GM11168 (cell line): ENCODE data around the gene SORCS2.

Experiments used
- in situ Hi-C: fragments of 300-500 bp; cut with MboI; formaldehyde crosslinking; loops from one replicate; pipeline ENCODE4 v1.12.0; 2022; ENCODE audit warnings: low sequenced_read_pairs; ENCODE audit not compliant: unreplicated experiment

Gene SORCS2

DNA sequence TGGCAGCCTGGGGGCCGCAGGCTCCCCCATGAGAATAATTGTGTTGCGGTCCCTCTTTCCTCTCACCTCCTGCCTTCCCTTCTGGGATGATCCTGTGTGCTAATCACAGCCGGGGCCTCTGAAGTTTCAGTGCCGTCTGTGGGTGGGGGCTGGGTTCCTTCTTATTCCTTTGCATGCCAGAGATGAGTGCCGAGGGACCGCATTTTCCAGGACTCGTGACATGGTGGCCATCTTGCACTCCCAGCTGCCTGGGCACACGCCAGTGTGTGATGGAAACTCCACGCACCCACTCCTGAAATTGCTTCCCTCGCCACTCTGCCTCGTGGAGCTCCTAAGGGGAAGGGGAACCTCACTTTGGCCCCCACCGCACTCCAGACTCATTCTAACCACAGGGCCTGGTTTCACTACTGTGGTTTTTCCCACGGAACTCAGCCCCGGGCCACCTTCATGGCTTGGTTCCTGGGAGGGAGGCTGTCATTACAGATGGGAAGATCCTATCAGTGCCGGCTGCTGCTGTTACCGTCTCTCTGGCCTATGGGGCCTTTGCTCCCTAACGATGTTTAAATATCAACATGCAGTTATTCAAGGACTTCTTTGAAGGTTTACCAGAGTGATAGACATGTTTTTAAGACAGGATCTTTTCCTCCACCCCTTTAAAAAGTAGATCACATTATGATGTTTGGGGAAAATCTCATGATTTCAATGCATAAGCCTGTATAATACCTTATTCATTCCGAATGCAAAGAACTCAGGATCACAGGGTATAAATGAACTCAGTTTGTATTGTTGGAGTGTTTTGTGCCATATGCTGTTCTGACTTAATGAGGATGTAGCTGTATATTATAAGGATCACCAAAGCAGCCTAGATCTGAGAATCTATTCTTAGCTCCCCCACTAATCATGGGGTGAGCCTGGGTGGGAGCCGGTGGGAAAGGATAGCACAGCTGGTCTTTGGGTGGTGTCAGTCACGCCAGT, 89.6 kb downstream of the SORCS2 start:
- in situ Hi-C loops: no loop called here

- in situ Hi-C loops: no loop called here
Observed at GRCh38 chr4:7282786-7283440, 90.6 kb downstream of the SORCS2 start.

- in situ Hi-C loops: no loop called here
Observed at GRCh38 chr4:7285244-7286094, 93.1 kb downstream of the SORCS2 start.

DNA sequence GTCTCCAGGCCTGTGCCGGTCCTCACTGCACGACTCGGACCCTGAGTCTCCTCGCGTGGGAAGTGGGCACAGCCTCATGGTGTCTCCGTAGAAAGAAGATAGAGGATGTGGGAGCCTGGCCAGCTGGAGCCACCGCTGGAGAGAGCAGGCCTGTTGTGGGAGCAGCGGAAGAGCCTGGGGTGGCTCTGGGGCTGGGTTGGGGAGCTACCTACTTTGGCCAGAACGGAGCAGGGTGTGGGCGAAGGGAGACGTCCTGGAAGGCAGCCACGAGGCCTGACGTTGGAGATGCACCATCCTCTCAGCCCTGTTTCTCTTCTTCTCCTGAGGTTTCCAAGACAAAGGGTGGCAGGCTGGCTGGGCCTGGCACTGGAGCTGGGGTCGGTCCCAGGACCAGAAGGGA, 93.8 kb downstream of the SORCS2 start:
- in situ Hi-C loops: no loop called here

- in situ Hi-C loops: no loop called here
Observed at GRCh38 chr4:7286798-7287197, 94.5 kb downstream of the SORCS2 start.

DNA sequence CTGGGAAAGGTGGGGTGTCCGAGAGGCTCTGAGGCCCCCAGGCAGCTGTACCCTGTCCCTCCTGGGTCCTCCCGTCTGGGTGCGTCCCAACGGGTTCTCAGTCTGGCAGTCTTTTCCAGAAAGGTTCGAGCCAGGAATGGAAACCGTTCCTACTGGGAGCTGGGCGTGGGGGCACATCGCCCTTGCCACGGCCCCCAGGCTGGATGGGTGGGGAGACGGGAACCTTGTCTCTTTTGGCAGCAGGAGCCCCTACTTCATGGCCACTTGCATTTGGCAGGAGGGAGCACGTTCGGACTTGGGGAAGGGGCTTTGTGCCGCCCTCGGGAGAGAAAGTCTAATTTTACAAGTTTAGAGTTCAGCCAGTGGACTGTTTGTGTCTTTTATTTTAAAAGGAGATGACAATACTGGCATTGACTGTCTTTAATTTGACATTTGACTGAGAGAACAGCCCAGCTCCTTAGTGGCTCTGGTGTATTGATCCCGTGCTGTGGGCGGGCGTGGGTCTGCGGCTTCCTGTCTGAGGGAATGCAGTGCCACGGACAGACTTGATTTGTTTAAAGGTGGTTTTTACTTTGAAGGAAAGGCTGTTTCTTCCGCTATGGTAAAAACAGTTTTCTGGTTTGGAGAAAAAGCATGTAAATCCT, 95.1 kb downstream of the SORCS2 start:
- in situ Hi-C loops: no loop called here

DNA sequence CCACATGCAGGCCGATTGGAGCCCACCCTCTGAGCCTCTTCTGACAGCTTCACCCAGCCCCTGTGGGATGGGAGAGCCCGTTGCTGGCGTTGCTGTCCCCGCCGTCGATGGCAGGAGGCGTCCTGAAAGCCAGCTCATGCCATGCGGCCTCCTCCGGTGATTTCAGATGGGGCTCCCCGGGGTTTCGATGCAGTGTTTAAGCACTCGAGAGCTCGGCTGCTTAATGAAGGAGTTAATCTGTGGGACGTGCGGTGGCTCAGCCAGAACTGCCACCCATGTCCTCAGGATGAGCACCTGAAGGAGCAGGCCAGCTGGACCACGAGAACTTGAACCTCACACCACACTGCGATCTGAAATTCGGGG, 95.6 kb downstream of the SORCS2 start:
- in situ Hi-C loops: no loop called here

DNA sequence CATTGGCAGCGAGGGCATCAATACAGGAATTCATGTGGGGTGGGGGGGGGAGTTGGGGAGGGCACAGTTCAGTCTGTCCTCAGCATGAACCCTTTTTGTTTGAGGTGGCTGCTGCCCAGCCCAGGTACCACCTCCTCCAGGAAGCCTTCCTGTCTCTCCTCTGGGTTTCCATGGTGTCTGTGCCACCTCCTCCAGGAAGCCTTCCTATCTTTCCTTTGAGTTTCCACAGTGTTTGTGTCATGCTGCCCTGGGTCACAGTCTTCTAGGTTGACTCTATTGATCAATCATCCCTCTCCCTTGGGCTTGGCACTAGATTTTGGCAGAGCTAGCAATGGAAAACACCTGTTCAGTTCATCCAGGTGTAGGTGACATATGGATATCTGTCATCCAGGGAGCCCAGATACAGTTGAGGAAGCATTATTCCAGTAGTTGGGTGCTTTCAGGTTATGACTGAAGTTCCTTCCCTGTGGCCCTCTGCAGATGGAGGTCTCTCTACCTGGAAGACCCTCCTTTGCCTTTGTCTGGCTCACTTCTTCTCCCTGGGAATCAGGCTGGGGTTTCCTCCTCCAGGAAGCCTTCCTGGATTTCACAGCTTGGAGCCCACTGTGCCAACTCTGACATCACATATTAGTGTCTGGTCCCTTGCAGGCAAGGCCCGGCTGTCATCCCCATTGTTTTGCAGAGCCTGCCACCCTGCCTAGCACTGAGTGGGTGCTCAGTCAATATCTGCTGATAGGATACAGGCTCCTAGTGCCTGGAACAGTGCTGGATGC, 96.6 kb downstream of the SORCS2 start:
- in situ Hi-C loops: no loop called here

GRCh38 chr4:7289589-7289988, 97.3 kb downstream of the SORCS2 start:
- in situ Hi-C loops: no loop called here

DNA sequence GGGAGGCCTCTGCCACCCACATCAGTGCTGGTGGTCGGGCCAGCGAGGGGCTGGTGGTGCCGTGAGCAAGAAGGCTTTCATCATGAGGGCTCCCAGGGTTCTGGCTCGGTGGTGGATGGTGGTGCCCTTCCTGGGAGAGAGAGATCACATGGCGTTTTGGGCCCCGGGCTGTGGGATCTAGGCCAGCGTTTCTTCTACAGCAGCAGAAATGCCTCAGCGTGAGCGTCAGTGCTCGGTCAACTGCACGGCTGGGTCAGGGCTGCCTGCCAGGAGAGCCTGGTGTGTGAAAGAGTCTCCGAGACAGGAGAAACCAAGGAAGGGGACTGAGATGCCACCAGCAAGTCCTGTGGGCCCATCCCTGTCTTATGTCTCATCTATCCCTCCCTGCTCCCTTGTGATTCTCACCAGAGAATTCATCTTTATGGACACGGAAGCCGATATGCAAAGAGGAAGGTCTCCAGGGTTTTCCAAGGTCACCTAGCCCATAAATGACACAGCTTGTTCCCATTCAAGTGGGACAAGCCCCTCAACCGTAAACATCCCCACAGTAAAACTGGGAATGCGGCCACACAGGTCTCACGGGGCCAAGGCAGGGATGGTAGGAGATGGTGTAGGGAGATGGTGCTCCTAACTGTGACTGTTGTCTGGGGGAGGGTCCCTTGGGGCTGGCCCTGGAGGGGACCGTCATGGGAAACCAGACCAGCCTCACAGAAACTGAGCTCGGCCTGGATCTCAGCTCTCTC, 99.2 kb downstream of the SORCS2 start:
- in situ Hi-C loops: no loop called here

DNA sequence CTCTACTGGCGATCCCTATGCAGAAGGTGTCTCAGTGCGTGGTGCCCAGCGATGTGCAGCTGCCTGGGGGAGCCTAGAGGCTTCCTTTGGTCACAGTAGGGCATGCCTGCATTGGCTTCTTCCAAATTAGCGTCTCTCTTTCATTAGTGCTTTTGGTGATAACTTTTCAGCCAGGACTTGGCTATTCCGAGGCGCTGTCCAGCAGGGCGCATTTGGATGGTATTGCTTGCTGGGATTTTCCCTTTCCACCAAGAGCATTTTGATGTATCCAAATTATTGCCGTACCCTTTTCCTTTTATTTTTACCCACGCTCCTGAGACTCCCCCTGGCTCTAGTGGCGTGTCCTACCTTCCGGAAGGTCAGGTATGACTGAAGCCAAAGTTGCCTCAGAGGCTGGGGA, 101.4 kb downstream of the SORCS2 start:
- in situ Hi-C loops: no loop called here

DNA sequence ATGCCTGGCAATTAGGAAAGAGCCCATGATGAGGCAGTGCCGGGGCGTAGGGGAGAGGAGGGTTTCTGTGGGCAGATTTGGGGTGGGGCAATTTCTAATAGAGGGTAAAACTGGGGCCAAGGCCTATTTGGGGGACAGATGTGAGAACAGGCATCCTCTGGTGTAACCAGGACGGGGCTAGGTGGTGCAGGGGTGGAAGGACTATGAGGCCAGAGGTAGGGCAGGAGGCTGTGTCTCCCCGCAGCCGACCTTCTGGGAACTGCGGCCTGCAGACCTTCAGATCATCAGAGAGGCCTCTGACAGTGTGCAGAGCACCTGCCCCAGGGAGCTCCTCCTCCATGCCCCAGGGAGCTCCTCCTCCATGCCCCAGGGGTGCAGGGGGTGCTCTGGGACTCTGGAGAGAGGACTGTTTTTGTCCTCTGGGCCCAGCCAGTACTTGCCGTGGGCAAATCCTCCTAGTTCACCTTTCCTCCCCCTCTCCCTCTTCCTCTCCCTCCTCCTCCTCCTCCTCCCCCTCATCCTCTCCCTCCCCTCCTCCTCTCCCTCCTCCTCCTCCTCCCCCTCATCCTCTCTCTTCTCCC, 101.9 kb downstream of the SORCS2 start:
- in situ Hi-C loops: no loop called here

DNA sequence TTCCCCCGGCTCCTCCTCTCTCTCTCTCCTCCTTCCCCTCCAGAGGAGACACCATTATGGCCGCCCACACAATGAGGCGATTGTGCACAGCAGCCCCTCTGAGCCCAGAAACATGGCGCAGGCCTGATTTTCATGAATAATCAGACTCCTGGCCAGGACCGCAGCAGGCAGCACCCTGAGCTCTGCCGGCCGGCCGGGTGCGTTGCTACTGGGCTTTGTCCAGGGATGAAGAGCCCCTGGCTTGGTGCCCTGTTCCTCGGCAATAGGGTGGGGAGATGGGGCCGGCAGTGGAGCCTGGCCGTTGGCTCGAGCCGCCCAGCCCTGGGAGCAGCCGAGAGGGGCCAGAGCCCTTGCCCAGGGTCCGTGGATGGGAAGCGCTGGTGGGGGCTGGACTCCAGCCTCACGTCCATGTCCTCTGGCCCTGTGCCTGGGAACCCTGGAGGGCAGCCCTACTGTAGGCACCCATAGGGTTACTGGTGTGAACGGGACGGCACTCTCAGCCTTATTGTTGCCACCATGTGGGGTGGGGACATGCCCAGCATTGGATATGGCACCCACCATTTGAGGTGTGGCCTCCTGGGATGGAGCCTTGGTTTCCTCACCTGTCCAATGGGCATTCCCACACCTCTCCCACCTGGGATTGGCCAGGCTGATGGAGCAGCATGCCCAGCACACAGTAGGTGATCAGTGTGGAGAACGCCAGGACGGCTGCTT, 103.0 kb downstream of the SORCS2 start:
- in situ Hi-C loops: no loop called here

GRCh38 chr4:7295911-7296660, 103.7 kb downstream of the SORCS2 start:
- in situ Hi-C loops: no loop called here

DNA sequence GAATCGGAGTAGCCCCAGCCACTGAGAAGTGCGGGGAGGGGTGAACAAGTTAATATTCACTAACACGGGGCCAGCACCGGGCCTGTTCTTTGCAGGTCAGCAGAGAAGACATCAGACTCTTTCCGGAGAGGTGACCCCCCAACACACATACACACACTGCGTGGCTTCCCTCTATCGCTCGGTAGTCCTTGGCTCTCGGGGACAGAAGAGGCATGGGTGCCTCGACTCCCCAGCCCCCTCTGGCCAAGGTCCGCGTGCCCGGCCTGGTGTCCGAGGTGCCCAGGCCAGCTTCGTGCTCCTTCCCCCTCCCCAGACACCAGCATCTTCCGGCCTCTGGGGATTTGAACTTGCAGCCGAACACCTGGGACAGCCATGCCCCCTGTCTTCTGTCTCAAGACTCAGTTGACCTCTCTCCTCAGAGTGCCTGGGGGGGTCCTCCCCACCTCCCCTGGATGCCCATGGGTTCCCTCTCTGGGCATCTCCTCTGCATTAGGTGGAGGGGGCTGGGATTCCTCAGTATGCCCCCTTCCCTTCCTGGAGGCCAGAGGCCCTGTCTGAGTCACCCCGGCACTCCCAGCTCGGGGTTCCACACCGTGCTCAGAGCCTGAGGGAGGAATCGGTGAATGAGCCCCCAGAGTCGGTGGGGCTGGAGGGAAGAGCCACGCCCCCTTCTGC, 104.5 kb downstream of the SORCS2 start:
- in situ Hi-C loops: no loop called here

DNA sequence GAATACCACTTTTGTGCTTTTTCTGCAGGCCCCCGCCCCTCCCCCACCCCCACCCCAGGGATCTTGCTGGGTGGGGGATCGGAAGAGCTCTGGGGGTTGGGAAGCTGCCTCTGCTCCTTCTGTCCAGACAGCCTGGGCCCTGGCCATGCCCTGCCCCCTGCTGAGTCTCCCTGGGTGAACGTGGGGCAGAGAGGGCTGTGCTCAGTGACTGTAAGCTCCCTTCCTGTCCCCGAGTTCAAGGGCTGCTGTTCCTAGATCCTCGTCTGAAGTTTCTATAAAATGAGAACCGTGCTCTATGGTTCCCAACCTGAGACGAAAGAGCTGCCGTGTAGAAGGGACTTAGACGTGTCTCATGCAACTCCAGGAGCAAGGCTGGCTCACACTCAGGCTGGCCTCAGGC, 105.0 kb downstream of the SORCS2 start:
- in situ Hi-C loops: no loop called here

DNA sequence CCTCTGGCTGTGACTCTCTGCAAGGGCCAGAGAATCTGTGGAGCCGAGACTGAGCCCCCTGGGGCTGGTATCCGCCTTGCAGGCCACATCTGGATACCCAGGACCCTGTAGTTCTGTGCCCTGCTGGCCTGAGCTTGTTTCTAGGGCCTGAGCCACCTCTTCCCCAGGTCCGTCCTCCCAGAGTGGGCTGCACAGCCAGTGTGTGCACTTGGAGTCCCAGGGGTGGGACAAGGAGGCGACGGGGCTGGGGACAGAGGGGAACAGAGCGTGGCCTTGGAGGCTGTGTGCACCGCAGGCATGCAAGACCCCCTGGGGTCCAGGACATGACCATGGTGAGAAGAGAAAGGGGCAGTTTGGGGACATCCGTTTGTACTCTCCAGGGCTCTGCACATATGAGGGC, 105.5 kb downstream of the SORCS2 start:
- in situ Hi-C loops: no loop called here
